Ammon's horn (tissue), 1 donor: Measurements from ENCODE around the gene DSCAM.
A peak's percentile ranks its signal among the peaks of the same experiment; 100 is the strongest.

Experiments
- DNase-seq: peaks from one replicate; pipeline ENCODE4 v3.0.0-alpha.2; 2016; ENCODE audit warnings: low spot score

Gene DSCAM

DNA sequence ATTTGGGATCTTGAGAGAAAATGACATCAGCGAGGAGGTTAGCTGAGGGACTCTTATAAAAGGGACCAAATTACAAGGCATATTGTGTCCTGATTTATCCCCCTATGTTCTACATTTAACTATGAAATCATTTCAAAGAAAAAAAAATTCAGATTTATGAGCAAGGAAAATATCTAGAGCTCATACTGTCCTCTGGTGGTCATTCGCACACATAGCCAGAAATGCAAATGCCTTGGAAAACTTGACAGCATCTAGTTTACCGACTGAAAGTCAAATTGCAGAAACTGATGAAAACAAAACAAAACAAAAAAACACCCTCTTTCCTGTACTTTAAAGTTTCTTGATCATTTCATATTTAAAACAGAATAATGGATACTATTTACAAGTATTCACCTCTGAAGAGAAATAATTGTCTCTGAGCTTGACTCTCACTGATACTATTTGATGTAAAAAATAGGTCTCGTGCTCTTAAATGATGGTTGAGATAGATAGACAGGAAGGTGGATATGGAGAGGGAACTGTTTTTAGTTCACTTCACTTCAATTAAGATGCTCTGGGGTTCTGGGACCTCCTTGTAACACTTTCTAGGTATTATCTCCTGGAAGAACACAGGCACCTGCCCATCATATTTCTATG, 725.9 kb downstream of the DSCAM start:
- peak; percentile 49 for DNase-seq

- DNase-seq: no peak
Observed at GRCh38 chr21:40118527-40118926, 728.4 kb downstream of the DSCAM start.

- DNase-seq: no peak
Observed at GRCh38 chr21:40117236-40117635, 729.7 kb downstream of the DSCAM start.

DNA sequence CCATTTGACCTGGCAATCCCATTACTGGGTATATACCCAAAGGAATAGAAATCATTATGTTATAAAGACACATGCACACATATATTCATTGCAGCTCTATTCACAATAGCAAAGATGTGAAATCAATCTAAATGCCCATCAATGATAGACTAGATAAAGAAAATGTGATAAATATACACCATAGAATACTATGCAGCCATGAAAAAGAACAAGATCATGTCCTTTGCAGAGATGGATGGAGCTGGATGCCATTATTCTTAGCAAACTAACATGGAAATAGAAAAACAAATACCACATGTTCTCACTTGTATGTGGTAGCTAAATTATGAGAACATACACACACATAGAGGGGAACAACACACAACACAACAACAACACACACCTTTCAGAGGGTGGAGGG, 731.2 kb downstream of the DSCAM start:
- no peak for DNase-seq

DNA sequence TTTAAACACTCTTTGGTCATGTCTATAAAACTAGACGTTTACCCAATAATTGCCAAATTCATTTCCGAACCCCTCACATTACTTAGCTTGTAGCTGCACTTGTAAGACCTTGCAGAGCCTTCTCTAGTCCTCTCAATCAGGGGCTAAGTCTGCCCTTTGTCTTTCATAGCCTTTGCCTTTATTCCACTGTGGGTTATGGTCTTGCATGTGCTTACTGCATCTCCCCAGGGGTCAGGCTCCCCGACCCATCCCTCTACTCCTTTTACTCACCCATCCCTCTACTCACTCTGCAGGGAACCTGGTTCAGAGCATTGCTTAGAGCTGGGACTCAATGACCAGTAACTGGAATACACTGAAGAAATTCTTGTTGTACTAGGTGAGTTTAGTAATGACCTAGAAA, 744.3 kb downstream of the DSCAM start:
- DNase-seq: no peak

DNA sequence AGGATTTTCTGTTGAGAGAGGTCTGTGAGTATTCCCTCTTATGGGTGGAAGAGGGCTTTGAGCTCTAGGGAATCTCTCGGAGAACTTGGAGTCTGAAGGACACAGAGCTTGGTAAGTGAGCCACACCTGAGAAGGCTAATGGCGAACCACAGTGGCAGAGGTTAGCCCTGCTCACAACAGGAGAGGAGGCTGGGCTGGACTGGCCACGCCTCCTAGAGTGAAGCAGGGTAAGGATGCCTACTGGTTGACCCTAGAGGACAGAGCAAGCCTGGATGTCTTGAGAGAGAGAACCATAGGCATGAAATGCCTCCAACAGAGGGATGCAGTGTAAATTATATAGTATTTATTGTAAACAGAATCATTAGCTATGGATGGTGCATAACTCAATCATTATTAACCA, 747.1 kb downstream of the DSCAM start:
- DNase-seq: no peak

- DNase-seq: no peak
Observed at GRCh38 chr21:40095477-40095876, 751.5 kb downstream of the DSCAM start.

GRCh38 chr21:40080385-40080784, 766.6 kb downstream of the DSCAM start:
- no peak for DNase-seq

DNA sequence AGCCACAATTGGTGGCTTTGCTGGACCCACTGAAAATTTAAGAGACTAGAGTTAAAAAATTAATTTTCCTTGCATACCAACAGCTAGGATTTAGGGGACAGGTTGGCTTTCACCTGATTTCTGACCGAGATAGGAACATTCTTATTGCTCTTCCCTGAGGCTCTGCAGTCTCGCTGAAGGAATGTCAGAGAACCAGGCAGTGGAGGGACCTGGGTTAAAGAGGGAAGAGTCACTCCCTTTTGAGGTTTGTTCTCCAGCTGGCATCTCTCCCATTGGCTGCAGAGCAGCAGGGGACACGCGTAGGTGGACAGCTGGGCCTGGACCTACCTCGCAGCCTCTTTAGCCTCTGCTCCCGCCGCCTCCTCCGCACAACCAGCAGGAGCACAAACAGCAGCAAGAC, 772.2 kb downstream of the DSCAM start:
- no peak for DNase-seq

- no peak for DNase-seq
Observed at GRCh38 chr21:40074198-40074597, 772.8 kb downstream of the DSCAM start.

DNA sequence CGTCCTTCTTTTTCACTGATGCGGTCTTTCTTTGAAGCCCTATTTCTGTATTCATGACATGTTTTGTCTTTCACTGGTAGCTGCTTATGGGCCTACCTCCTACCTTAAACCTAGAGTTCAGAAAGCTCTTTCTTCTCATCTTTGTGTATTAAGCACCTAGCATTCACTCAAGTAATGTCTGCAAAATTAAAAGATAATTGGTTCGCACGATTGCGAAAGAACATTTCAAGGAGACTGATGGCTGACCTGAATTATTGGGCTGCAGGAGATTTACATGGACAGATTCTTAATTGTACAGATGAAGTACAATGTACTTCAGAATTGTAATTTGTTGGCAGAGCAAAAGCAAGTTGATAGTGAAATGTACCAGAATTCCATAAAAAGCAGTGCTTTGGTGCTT, 773.3 kb downstream of the DSCAM start:
- DNase-seq: no peak

- no peak for DNase-seq
Observed at GRCh38 chr21:40070871-40071270, 776.1 kb downstream of the DSCAM start.

GRCh38 chr21:40067751-40068150, 779.2 kb downstream of the DSCAM start:
- peak; percentile 58 for DNase-seq

DNA sequence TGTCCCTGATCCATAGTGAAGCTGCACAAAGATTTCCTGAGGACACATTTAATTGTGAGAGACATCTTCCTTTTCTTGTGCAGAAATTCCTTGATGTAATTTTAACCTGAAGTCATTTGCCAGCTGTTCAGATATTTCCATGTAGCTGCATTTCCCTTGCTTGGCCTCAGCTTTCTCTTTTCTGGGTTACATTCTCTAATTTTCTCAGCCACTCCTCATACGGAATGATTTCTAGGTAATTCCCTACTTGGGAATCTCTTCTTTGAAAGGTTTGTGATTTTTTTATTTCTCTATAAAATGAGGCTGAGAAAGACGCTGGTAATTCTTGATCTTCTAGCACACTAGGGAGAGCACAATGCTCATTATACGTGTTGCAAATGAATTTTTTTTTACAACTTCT, 780.7 kb downstream of the DSCAM start:
- no peak for DNase-seq

GRCh38 chr21:40060083-40060677, 786.8 kb downstream of the DSCAM start:
- no peak for DNase-seq

GRCh38 chr21:40057331-40057730, 789.6 kb downstream of the DSCAM start:
- peak; percentile 39 for DNase-seq

DNA sequence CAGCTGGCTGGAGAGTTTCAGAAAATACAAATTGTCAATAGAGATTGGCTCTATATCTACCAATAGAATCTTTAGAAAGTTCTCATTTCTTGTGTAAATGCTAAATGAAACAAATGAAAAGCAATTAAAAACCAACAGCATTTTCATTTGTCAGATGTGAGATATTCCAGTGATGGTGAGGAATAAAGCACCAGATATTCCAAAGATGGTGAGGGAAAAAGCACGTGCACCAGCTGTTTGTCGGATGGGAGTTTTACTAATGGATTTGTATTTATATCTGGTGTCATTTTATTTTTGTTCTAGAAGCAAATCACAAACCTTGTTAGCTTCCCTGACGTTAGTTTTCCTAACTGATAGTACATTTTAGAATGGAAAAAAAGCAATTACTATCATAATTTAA, 790.9 kb downstream of the DSCAM start:
- no peak for DNase-seq

DNA sequence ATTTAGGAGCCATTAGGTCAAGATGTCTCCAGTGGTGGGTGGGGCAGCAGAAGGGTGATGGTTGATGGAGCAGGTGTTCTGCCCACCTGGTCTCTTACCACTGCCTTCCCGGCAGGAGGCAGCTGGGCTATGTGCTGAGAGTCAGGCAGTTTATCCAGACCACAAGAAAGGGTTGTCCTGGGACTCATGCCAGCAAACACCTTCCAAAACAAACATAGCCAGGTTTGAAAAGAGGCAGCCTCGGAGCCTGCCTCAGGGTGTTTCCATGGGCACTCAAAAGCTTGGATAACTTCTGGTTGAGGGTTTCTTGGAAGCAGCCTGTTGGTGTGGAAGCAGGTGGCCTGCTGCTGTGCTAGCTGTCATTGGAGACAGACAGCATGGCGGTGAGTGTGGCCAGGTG, 792.6 kb downstream of the DSCAM start:
- DNase-seq: no peak

DNA sequence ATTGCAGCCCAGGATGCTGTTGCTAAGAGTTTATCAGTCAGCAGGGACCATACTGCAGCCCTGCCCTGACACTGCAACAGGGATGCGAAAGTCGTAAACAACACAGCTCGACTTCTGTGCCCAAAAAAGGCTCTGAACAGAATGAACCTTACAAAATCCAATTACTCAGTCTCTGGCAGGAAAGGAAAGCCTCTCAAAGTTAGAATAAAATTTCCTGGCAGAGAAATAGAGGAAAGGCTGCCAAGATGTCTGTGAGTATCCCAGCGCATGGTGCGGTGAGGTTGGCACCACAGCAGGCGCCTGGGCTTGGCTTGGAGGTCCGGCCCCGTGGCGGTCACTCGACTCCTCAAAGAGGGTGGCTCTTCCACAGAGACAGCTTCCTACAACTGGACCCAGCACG, 794.0 kb downstream of the DSCAM start:
- peak; percentile 68 for DNase-seq

GRCh38 chr21:40052276-40052675, 794.7 kb downstream of the DSCAM start:
- no peak for DNase-seq

DNA sequence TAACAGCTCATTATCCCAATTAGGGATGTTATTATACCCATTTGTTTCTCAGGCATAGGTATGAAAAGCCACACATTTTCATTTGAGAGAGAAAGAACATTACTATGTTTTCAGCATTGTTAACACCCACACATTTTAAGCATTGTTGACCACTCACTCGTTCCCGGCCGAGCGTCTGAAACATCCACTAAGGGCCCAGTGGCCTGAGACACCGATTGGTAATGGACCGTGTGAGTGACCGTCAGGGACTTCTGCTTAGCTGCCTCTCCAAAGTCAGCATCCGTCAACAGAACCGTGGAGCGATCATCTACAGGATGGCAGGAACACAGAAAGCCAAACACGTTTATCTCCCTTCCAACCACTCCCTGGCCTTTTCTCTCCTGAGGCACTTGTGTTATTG, 795.2 kb downstream of the DSCAM start:
- no peak for DNase-seq

GRCh38 chr21:40049931-40050290, 797.0 kb downstream of the DSCAM start:
- DNase-seq: no peak

GRCh38 chr21:40049031-40049930, 797.7 kb downstream of the DSCAM start:
- DNase-seq: no peak
